Measurements from ENCODE around the gene SNRPA1.
A peak's percentile ranks its signal among the peaks of the same experiment; 100 is the strongest.

The SNRPA1 gene

GRCh38 chr15:101264911-101265641 is 30.0 kb downstream of the SNRPA1 start:
- H3K27me3 ChIP-seq (ENCODE audit: insufficient read depth, low read depth, severe bottlenecking) = no peaks in the 10 kb centered on the region
- no peak overlapping the region for H3K27ac ChIP-seq
- TF ChIP-seq CTCF (IDR thresholded peaks at IDR 0.05; ENCODE audit: low read depth, low read length) = no peak
- no peak for DNase-seq
- H3K4me3 ChIP-seq (ENCODE audit: low read depth, low read length) = no peak overlapping the region
- H3K9me3 ChIP-seq (ENCODE audit: severe bottlenecking) = no peaks in the 10 kb centered on the region
- H3K36me3 ChIP-seq = peaks cover 7% of the 10 kb centered on the region

- no peaks in the 10 kb centered on the region for H3K36me3 ChIP-seq
- H3K4me3 ChIP-seq (ENCODE audit: low read depth, low read length) = no peak overlapping the region
- H3K27me3 ChIP-seq (ENCODE audit: insufficient read depth, low read depth, severe bottlenecking) = no peaks in the 10 kb centered on the region
- TF ChIP-seq CTCF (IDR thresholded peaks at IDR 0.05; ENCODE audit: low read depth, low read length) = no peak
- H3K27ac ChIP-seq = no peak overlapping the region
- no peak for DNase-seq
- no peaks in the 10 kb centered on the region for H3K9me3 ChIP-seq (ENCODE audit: severe bottlenecking)
Measured at GRCh38 chr15:101264011-101264410, 31.0 kb downstream of the SNRPA1 start.

- Histone ChIP-seq H3K27me3 (ENCODE audit: insufficient read depth, low read depth, severe bottlenecking) (no peaks in the 10 kb centered on the region), H3K36me3 (no peaks in the 10 kb centered on the region), H3K9me3 (ENCODE audit: severe bottlenecking) (no peaks in the 10 kb centered on the region), H3K27ac (no peak overlapping the region), H3K4me3 (ENCODE audit: low read depth, low read length) (no peak overlapping the region)
- TF ChIP-seq CTCF (IDR thresholded peaks at IDR 0.05; ENCODE audit: low read depth, low read length) = no peak
- no peak for DNase-seq
Measured at GRCh38 chr15:101262551-101262950, 32.5 kb downstream of the SNRPA1 start.

- H3K27me3 ChIP-seq (ENCODE audit: insufficient read depth, low read depth, severe bottlenecking) = no peaks in the 10 kb centered on the region
- H3K27ac ChIP-seq = no peak overlapping the region
- no peaks in the 10 kb centered on the region for H3K36me3 ChIP-seq
- TF ChIP-seq CTCF (IDR thresholded peaks at IDR 0.05; ENCODE audit: low read depth, low read length) = peak; percentile 66; the same call in 1 of the 2 replicates
- H3K9me3 ChIP-seq (ENCODE audit: severe bottlenecking) = no peaks in the 10 kb centered on the region
- peak; percentile 48 for DNase-seq
- no peak overlapping the region for H3K4me3 ChIP-seq (ENCODE audit: low read depth, low read length)
Measured at GRCh38 chr15:101258238-101259144, 36.6 kb downstream of the SNRPA1 start.

GRCh38 chr15:101256757-101257156 is 38.3 kb downstream of the SNRPA1 start:
- no peak overlapping the region for H3K4me3 ChIP-seq (ENCODE audit: low read depth, low read length)
- peak; percentile 45; the same call in 1 of the 2 replicates for TF ChIP-seq CTCF (IDR thresholded peaks at IDR 0.05; ENCODE audit: low read depth, low read length)
- H3K36me3 ChIP-seq = no peaks in the 10 kb centered on the region
- no peaks in the 10 kb centered on the region for H3K27me3 ChIP-seq (ENCODE audit: insufficient read depth, low read depth, severe bottlenecking)
- no peak overlapping the region for H3K27ac ChIP-seq
- DNase-seq = no peak
- no peaks in the 10 kb centered on the region for H3K9me3 ChIP-seq (ENCODE audit: severe bottlenecking)
